Spleen (tissue), 11 donors: ENCODE data around the gene TRIM72. TPM values are rescaled to one million over a fixed set of nuclear protein-coding genes. Genes with fewer than 3 reads are reported as not detected.
A peak's percentile ranks its signal among the peaks of the same experiment; 100 is the strongest.

ENCODE experiments used
- DNase-seq: peaks from one replicate; pipeline ENCODE4 v3.0.0-alpha.2; 2020
- H3K27ac ChIP-seq, 8 donors: fragments of 200-600 bp; sonication (generic) in 7 of 8; 1 replicate in 4 of 8; 2 replicates in 4 of 8; pipeline versions ENCODE4 v1.5.0 to v1.8.0; 2016 to 2021; ENCODE audit warnings: inconsistent platforms in 4 of 8, mild to moderate bottlenecking in 4 of 8, moderate library complexity in 1 of 8
- H3K27me3 ChIP-seq, 7 donors: fragments of 200-600 bp; sonication (generic) in 6 of 7; replicated peaks in 1 of 7; 1 replicate in 4 of 7; 2 replicates in 3 of 7; pipeline versions ENCODE4 v1.5.0 to v1.8.0; 2016 to 2021; ENCODE audit warnings: inconsistent platforms in 3 of 7, mild to moderate bottlenecking in 1 of 7
- H3K36me3 ChIP-seq, 6 donors: fragments of 200-600 bp; sonication (generic) in 5 of 6; 1 replicate in 4 of 6; 2 replicates in 2 of 6; pipeline versions ENCODE4 v1.5.0 to v1.8.0; 2016 to 2021; ENCODE audit warnings: inconsistent platforms in 2 of 6
- H3K4me1 ChIP-seq, 6 donors: fragments of 200-600 bp; sonication (generic) in 5 of 6; 1 replicate in 3 of 6; 2 replicates in 3 of 6; pipeline versions ENCODE4 v1.5.0 to v1.8.0; 2016 to 2021; ENCODE audit warnings: inconsistent platforms in 3 of 6
- H3K4me3 ChIP-seq, 8 donors: fragments of 200-600 bp; sonication (generic) in 7 of 8; 1 replicate in 4 of 8; 2 replicates in 4 of 8; pipeline versions ENCODE4 v1.5.0 to v1.8.0; 2016 to 2021; ENCODE audit warnings: inconsistent platforms in 4 of 8, mild to moderate bottlenecking in 4 of 8, moderate library complexity in 2 of 8
- H3K9me3 ChIP-seq, 8 donors: fragments of 200-600 bp; sonication (generic) in 7 of 8; 1 replicate in 4 of 8; 2 replicates in 4 of 8; pipeline versions ENCODE4 v1.5.0 to v1.8.0; 2016 to 2021; ENCODE audit warnings: inconsistent platforms in 4 of 8
- CTCF ChIP-seq, 11 experiments: fragments of 200-600 bp in 7 of 11; fragments of 450-650 bp in 4 of 11; sonication (generic) in 4 of 11; IDR thresholded peaks in 8 of 11; conservative IDR thresholded peaks in 3 of 11; 1 replicate in 7 of 11; 2 replicates in 4 of 11; pipeline versions ENCODE4 v1.4.0 to v1.8.0; 2016 to 2021; ENCODE audit warnings: antibody characterized with exemption in 11 of 11, inconsistent platforms in 4 of 11, mild to moderate bottlenecking in 1 of 11
- POLR2A ChIP-seq, 3 donors: fragments of 450-650 bp; IDR thresholded peaks; one replicate each; pipeline ENCODE4 v1.5.1; 2017; ENCODE audit warnings: antibody characterized with exemption in 3 of 3, mild to moderate bottlenecking in 1 of 3
- POLR2AphosphoS5 ChIP-seq, 3 donors: sonication (generic); formaldehyde crosslinking; IDR thresholded peaks; one replicate each; pipeline ENCODE4 v1.5.1; 2017; ENCODE audit warnings: antibody characterized with exemption in 3 of 3
- WGBS, 5 donors: extraction: QIAGEN DNeasy Blood & Tissue Kit in 3 of 5; methylation state at CpG; one replicate each; pipeline versions ENCODE4 v1.1.5 to v1.1.7; 2013 to 2018; 5-methylcytosine and 5-hydroxymethylcytosine counted together
- intact Hi-C: fragments of 100-400 bp; cut with DNase I; formaldehyde crosslinking; loops from one replicate; pipeline ENCODE4 v1.15.0; 2023; ENCODE audit warnings: low total_unique reads
- polyA plus RNA-seq, 3 donors: library from polyadenylated mRNA; stranded (reverse); fragments of 200-250 nt; gene quantifications; one replicate each; pipeline ENCODE4 v1.2.1, GENCODE V29; 2013
- total RNA-seq, 7 donors: library from RNA; depleted of rRNA in 3 of 7; stranded (reverse); fragments of >200 nt in 3 of 7; fragmentation: NEBNext Ultra II Directional in 4 of 7; extraction: Animal tissue kit (Norgen Biotek cat#: 25700) in 4 of 7; gene quantifications; one replicate each; pipeline versions ENCODE4 v1.1.0 to v1.2.1, GENCODE V29; 2016 to 2021
- donor health status: healthy with polysubstance abuse.
- donor health status: DM: no; HTN: no; CAD: no; lungs with moderate emphysema.
- donor health status: DM: no; HTN: no; CAD: no.
- donor health status: Bipolar disorder and iron deficiency.
- donor health status: healthy.
- donor health status: DM: no; HTN: no; CAD: no.
- donor health status: DM: yes; HTN: yes; CAD: no.

Gene TRIM72
- total and polyA plus RNA-seq, 10 donors = 0.05 to 0.26 (median 0.13) TPM; not detected in 3

GRCh38 chr16:31190818-31191444 lies 23.0 kb upstream of the TRIM72 start:
- intact Hi-C loops = no loop called here
- Histone ChIP-seq H3K36me3 (peaks cover 15 to 100% (median 100%) of the 10 kb centered on the region in 6 donors), H3K9me3 (no peaks in the 10 kb centered on the region), H3K27ac (peak overlapping the region in 5 of 8 donors; percentile 11 to 66 (median 40)), H3K27me3 (no peaks in the 10 kb centered on the region), H3K4me3 (no peak overlapping the region), H3K4me1 (peaks cover 0 to 98% (median 41%) of the 10 kb centered on the region in 6 donors)
- 90 to 95% (median 94%) methylated on average over 17 of the region's 17 CpGs for WGBS, 5 donors
- peak; percentile 51 for DNase-seq
- TF ChIP-seq POLR2AphosphoS5 (IDR thresholded peaks at IDR 0.05) = peak in 1 of 3 donors; percentile 60
- no peak for TF ChIP-seq CTCF (IDR thresholded peaks at IDR 0.05 in 8 of 11, conservative IDR thresholded peaks at IDR 0.05 in 3 of 11)
- no peak for TF ChIP-seq POLR2A (IDR thresholded peaks at IDR 0.05)

- intact Hi-C loops = no loop called here
- peak overlapping the region in 4 of 8 donors; percentile 11 to 66 (median 43) for H3K27ac ChIP-seq
- TF ChIP-seq POLR2A (IDR thresholded peaks at IDR 0.05) (no peak), POLR2AphosphoS5 (IDR thresholded peaks at IDR 0.05) (peak in 1 of 3 donors; percentile 21)
- WGBS, 5 donors = 74 to 84% (median 82%) methylated on average over 5 of the region's 5 CpGs
- H3K4me3 ChIP-seq = no peak overlapping the region
- H3K27me3 ChIP-seq = no peaks in the 10 kb centered on the region
- DNase-seq = peak; percentile 15
- H3K36me3 ChIP-seq = peaks cover 15 to 100% (median 98%) of the 10 kb centered on the region in 6 donors
- peaks cover 0 to 98% (median 36%) of the 10 kb centered on the region in 6 donors for H3K4me1 ChIP-seq
- no peaks in the 10 kb centered on the region for H3K9me3 ChIP-seq
These were observed 22.1 kb upstream of the TRIM72 start for GRCh38 chr16:31191697-31192428.

- intact Hi-C loops = no loop called here
- peak; percentile 12 for DNase-seq
- Histone ChIP-seq H3K9me3 (no peaks in the 10 kb centered on the region), H3K4me3 (no peak overlapping the region), H3K27me3 (no peaks in the 10 kb centered on the region), H3K27ac (peak overlapping the region in 1 of 8 donors; percentile 66), H3K4me1 (peaks cover 0 to 96% (median 34%) of the 10 kb centered on the region in 6 donors), H3K36me3 (peaks cover 15 to 100% (median 88%) of the 10 kb centered on the region in 6 donors)
- 88 to 93% (median 91%) methylated on average over 16 of the region's 16 CpGs for WGBS, 5 donors
- TF ChIP-seq POLR2A (IDR thresholded peaks at IDR 0.05) (no peak), POLR2AphosphoS5 (IDR thresholded peaks at IDR 0.05) (peak in 2 of 3 donors; percentile 27 to 50), CTCF (IDR thresholded peaks at IDR 0.05 in 8 of 11, conservative IDR thresholded peaks at IDR 0.05 in 3 of 11) (no peak)
These were observed 20.9 kb upstream of the TRIM72 start for GRCh38 chr16:31192856-31193642.

- WGBS, 5 donors = 83 to 95% (median 90%) methylated on average over 2 of the region's 2 CpGs
- no peak for DNase-seq
- Histone ChIP-seq H3K4me3 (no peak overlapping the region), H3K9me3 (no peaks in the 10 kb centered on the region), H3K4me1 (peaks cover 0 to 96% (median 31%) of the 10 kb centered on the region in 6 donors), H3K27me3 (no peaks in the 10 kb centered on the region), H3K27ac (peak overlapping the region in 2 of 8 donors; percentile 15 to 40), H3K36me3 (peaks cover 15 to 100% (median 80%) of the 10 kb centered on the region in 6 donors)
- intact Hi-C loops = no loop called here
- no peak for TF ChIP-seq CTCF (IDR thresholded peaks at IDR 0.05 in 8 of 11, conservative IDR thresholded peaks at IDR 0.05 in 3 of 11)
- no peak for TF ChIP-seq POLR2A (IDR thresholded peaks at IDR 0.05)
- no peak for TF ChIP-seq POLR2AphosphoS5 (IDR thresholded peaks at IDR 0.05)
These were observed 20.0 kb upstream of the TRIM72 start for GRCh38 chr16:31193874-31194273.
